Loucy (cell line): ENCODE measurements around the gene SLFN5.

ENCODE experiments used
- EZH2phosphoT487 ChIP-seq: fragments of 200-600 bp; IDR thresholded peaks from 2 replicates; pipeline ENCODE4 v1.6.1; 2018; ENCODE audit warnings: antibody characterized with exemption, mild to moderate bottlenecking, moderate library complexity, borderline replicate concordance
- TF ChIP-seq, protein P1 (sequence below): fragments of 200-600 bp; sonication (generic); conservative IDR thresholded peaks from 2 replicates; pipeline ENCODE4 v1.5.1; 2014; ENCODE audit warnings: mild to moderate bottlenecking, antibody characterized with exemption, low read length

DNA sequence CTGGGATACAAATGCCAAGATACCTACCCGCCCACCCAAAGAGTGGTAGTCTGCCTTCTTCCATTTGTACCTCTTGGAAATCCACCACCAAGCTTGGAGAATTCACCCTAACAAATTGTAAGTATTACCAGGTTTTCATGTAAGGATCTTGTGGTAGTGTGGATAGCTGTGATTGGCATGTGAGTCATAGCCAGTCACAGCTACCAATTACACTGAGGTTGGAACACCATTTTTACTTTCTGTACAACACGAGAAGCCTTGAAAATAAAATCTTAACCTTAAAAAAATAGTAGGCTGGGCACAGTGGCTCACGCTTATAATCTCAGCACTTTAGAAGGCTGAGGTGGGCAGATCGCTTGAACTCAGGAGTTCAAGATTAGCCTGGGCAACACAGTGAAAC, 30.2 kb upstream of the SLFN5 start:
- TF ChIP-seq, protein P1, sequence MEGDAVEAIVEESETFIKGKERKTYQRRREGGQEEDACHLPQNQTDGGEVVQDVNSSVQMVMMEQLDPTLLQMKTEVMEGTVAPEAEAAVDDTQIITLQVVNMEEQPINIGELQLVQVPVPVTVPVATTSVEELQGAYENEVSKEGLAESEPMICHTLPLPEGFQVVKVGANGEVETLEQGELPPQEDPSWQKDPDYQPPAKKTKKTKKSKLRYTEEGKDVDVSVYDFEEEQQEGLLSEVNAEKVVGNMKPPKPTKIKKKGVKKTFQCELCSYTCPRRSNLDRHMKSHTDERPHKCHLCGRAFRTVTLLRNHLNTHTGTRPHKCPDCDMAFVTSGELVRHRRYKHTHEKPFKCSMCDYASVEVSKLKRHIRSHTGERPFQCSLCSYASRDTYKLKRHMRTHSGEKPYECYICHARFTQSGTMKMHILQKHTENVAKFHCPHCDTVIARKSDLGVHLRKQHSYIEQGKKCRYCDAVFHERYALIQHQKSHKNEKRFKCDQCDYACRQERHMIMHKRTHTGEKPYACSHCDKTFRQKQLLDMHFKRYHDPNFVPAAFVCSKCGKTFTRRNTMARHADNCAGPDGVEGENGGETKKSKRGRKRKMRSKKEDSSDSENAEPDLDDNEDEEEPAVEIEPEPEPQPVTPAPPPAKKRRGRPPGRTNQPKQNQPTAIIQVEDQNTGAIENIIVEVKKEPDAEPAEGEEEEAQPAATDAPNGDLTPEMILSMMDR = no peak
- TF ChIP-seq EZH2phosphoT487 = no peak
